Right lobe of liver (tissue), 4 donors: ENCODE measurements around the gene DIP2C.

ENCODE experiments used
- POLR2A ChIP-seq: fragments of 450-650 bp; IDR thresholded peaks from one replicate; pipeline ENCODE4 v1.6.1; 2017; ENCODE audit warnings: antibody characterized with exemption, mild to moderate bottlenecking
- TF ChIP-seq, protein P1 (sequence below), 4 donors: fragments of 200-600 bp in 3 of 4; fragments of 450-650 bp in 1 of 4; IDR thresholded peaks; one replicate each; pipeline versions ENCODE4 v1.5.1 to v1.8.0; 2016 to 2022; ENCODE audit warnings: antibody characterized with exemption in 4 of 4, mild to moderate bottlenecking in 2 of 4
- donor health status: DM: no; HTN: no; CAD: no.
- donor health status: DM: no; HTN: no; CAD: no.
- donor health status: DM: no; HTN: yes; CAD: no.

DNA sequence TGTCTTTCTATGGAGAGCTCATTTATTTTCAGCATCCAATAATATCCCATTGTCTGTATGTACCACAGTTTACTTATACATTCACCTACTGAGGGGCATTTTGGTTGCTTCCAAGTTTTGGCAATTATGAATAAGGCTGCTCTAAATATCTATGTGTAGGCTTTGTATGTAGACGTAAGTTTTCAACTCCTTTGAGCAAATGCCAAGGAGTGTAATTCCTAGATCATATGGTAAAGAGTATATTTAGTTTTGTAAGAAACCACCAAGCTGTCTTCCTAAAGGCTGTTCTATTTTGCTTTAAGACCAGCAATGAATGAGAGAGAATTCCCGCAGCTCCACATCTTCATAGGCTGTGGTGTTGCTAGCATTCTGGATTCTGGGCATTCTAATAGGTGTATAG lies 259.8 kb downstream of the DIP2C start:
- TF ChIP-seq, protein P1, sequence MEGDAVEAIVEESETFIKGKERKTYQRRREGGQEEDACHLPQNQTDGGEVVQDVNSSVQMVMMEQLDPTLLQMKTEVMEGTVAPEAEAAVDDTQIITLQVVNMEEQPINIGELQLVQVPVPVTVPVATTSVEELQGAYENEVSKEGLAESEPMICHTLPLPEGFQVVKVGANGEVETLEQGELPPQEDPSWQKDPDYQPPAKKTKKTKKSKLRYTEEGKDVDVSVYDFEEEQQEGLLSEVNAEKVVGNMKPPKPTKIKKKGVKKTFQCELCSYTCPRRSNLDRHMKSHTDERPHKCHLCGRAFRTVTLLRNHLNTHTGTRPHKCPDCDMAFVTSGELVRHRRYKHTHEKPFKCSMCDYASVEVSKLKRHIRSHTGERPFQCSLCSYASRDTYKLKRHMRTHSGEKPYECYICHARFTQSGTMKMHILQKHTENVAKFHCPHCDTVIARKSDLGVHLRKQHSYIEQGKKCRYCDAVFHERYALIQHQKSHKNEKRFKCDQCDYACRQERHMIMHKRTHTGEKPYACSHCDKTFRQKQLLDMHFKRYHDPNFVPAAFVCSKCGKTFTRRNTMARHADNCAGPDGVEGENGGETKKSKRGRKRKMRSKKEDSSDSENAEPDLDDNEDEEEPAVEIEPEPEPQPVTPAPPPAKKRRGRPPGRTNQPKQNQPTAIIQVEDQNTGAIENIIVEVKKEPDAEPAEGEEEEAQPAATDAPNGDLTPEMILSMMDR (IDR thresholded peaks at IDR 0.05), result no peak
- TF ChIP-seq POLR2A, result no peak
